Measurements from ENCODE around the gene ZNF431. TPM values are rescaled to one million over a fixed set of nuclear protein-coding genes. Genes with fewer than 3 reads are reported as not detected.
"Not testable (repeated sequence)": the region's sequence is repeated elsewhere in the genome, so short reads cannot be mapped to it uniquely, and the experiment has no call there.

The ZNF431 gene
- total RNA-seq, 4 donors from 2014 or later: 20.4 to 49.0 (median 27.4) TPM

GRCh38 chr19:21135433-21135832, 6.4 kb upstream of the ZNF431 start:
- TF ChIP-seq POLR2A (IDR thresholded peaks at IDR 0.05): no peak
- TF ChIP-seq, protein P1, sequence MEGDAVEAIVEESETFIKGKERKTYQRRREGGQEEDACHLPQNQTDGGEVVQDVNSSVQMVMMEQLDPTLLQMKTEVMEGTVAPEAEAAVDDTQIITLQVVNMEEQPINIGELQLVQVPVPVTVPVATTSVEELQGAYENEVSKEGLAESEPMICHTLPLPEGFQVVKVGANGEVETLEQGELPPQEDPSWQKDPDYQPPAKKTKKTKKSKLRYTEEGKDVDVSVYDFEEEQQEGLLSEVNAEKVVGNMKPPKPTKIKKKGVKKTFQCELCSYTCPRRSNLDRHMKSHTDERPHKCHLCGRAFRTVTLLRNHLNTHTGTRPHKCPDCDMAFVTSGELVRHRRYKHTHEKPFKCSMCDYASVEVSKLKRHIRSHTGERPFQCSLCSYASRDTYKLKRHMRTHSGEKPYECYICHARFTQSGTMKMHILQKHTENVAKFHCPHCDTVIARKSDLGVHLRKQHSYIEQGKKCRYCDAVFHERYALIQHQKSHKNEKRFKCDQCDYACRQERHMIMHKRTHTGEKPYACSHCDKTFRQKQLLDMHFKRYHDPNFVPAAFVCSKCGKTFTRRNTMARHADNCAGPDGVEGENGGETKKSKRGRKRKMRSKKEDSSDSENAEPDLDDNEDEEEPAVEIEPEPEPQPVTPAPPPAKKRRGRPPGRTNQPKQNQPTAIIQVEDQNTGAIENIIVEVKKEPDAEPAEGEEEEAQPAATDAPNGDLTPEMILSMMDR (IDR thresholded peaks at IDR 0.05): no peak
- no peak overlapping the region for H3K4me3 ChIP-seq (ENCODE audit: low read depth, poor library complexity, severe bottlenecking)
- WGBS, 2 donors: 76 to 82% methylated on average over 8 of the region's 8 CpGs
- intact Hi-C loops (cut with DNase I; ENCODE audit: low total_unique reads): no loop called here
- DNase-seq (ENCODE audit: low spot score in 2 of 2): no peak

- intact Hi-C loops (cut with DNase I; ENCODE audit: low total_unique reads): no loop called here
- TF ChIP-seq POLR2A (IDR thresholded peaks at IDR 0.05): no peak
- TF ChIP-seq, protein P1 (IDR thresholded peaks at IDR 0.05): no peak
- no peak overlapping the region for H3K4me3 ChIP-seq (ENCODE audit: low read depth, poor library complexity, severe bottlenecking)
- DNase-seq (ENCODE audit: low spot score in 2 of 2): no peak
Measured at GRCh38 chr19:21138130-21138529, 3.7 kb upstream of the ZNF431 start.

GRCh38 chr19:21141006-21141405, 834 bp upstream of the ZNF431 start:
- H3K4me3 ChIP-seq (ENCODE audit: low read depth, poor library complexity, severe bottlenecking); intact Hi-C loops (cut with DNase I; ENCODE audit: low total_unique reads); DNase-seq (ENCODE audit: low spot score in 2 of 2): not testable (repeated sequence)
- WGBS, 2 donors: 86 to 90% methylated on average over 1 of the region's 1 CpG

GRCh38 chr19:21143428-21143827, 1.6 kb downstream of the ZNF431 start:
- intact Hi-C loops (cut with DNase I; ENCODE audit: low total_unique reads): no loop called here
- DNase-seq (ENCODE audit: low spot score in 2 of 2): no peak
- no peak for TF ChIP-seq POLR2A (IDR thresholded peaks at IDR 0.05)
- TF ChIP-seq, protein P1 (IDR thresholded peaks at IDR 0.05): no peak
- H3K4me3 ChIP-seq (ENCODE audit: low read depth, poor library complexity, severe bottlenecking): no peak overlapping the region
- WGBS, 2 donors: 75 to 81% methylated on average over 5 of the region's 5 CpGs

DNA sequence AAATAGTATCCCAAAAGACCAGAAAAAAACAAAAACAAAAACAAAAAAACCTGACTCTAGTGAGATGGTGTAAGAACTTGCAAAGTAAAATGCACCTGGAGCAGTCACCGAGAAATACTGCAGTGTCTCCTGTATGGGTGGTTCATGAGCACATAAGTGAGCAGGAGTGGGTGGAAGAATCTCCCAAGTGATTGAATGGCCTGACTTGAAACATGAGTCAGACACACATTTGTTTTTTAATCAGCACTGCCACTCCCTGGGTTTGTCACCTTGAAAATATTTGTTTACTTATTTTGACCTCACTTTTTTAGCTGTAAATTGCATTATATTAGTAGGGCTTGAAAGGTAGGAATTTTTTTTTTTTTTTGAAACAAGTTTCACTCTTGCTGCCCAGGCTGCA, 2.0 kb downstream of the ZNF431 start:
- no peak for DNase-seq (ENCODE audit: low spot score in 2 of 2)
- WGBS, 2 donors: 38 to 68% methylated on average over 1 of the region's 1 CpG
- intact Hi-C loops (cut with DNase I; ENCODE audit: low total_unique reads): no loop called here
- TF ChIP-seq, protein P1 (IDR thresholded peaks at IDR 0.05): no peak
- no peak for TF ChIP-seq POLR2A (IDR thresholded peaks at IDR 0.05)
- H3K4me3 ChIP-seq (ENCODE audit: low read depth, poor library complexity, severe bottlenecking): no peak overlapping the region

- intact Hi-C loops (cut with DNase I; ENCODE audit: low total_unique reads): no loop called here
- H3K4me3 ChIP-seq (ENCODE audit: low read depth, poor library complexity, severe bottlenecking): no peak overlapping the region
- TF ChIP-seq POLR2A (IDR thresholded peaks at IDR 0.05): no peak
- TF ChIP-seq, protein P1 (IDR thresholded peaks at IDR 0.05): no peak
- WGBS, 2 donors: 62 to 66% methylated on average over 1 of the region's 1 CpG
- DNase-seq (ENCODE audit: low spot score in 2 of 2): no peak
Measured at GRCh38 chr19:21147540-21147939, 5.7 kb downstream of the ZNF431 start.

Measured in lower leg skin (tissue), 4 donors.